Measurements from ENCODE around the gene RPL29.

Gene RPL29

GRCh38 chr3:51968170-51968775, 27.4 kb downstream of the RPL29 start:
- DNase-seq (ENCODE audit: extremely low spot score, insufficient read length, low read depth) (no peak), FAIRE-seq (no peak)

- DNase-seq (ENCODE audit: extremely low spot score, insufficient read length, low read depth) (no peak), FAIRE-seq (no peak)
These were observed 28.1 kb downstream of the RPL29 start, which contains the start of gene PCBP4 for GRCh38 chr3:51967384-51968169. PCBP4 (minus strand) TSS chr3:51967454; CDS start chr3:51961240, 6,214 bp downstream.

- no peak for FAIRE-seq
These were observed 28.7 kb downstream of the RPL29 start for GRCh38 chr3:51966922-51967383.

GRCh38 chr3:51966486-51966885, 29.2 kb downstream of the RPL29 start:
- FAIRE-seq (no peak), DNase-seq (ENCODE audit: extremely low spot score, insufficient read length, low read depth) (no peak)

More at GRCh38 chr3:51966922-51967383, 28.7 kb downstream of the RPL29 start:
- no peak for DNase-seq (ENCODE audit: extremely low spot score, insufficient read length, low read depth)

GRCh38 chr3:51966016-51966415, 29.7 kb downstream of the RPL29 start:
- no peak for FAIRE-seq
- no peak for DNase-seq (ENCODE audit: extremely low spot score, insufficient read length, low read depth)

DNA sequence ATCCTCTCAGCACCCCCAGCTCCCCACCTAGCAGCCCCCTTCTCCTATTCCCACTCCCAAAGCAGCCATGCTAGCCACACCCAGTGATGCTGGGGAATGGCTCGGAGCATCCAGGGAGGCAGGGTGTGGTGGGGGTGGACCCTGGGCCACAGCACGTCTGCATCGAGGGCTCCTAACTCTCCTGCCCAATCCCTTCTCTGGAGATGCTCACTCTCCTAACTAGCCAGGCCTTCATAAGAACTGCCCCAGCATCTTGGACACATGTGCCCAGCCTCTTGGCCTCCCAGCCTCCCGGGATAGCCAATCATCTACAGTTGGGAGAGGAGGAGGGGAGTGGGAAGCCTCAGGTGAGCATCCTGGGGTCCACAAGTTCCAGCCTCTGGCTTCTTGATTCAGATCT, 31.2 kb downstream of the RPL29 start:
- FAIRE-seq (no peak), DNase-seq (ENCODE audit: extremely low spot score, insufficient read length, low read depth) (no peak)

- FAIRE-seq = no peak
These were observed 31.7 kb downstream of the RPL29 start for GRCh38 chr3:51963951-51964451.

GRCh38 chr3:51962854-51963530, 32.7 kb downstream of the RPL29 start:
- DNase-seq (ENCODE audit: extremely low spot score, insufficient read length, low read depth) = no peak
- no peak for FAIRE-seq

More at GRCh38 chr3:51963951-51964451, 31.7 kb downstream of the RPL29 start:
- DNase-seq (ENCODE audit: extremely low spot score, insufficient read length, low read depth) = no peak

GRCh38 chr3:51961602-51962569, 33.8 kb downstream of the RPL29 start:
- no peak for FAIRE-seq
- DNase-seq (ENCODE audit: extremely low spot score, insufficient read length, low read depth) = no peak

- DNase-seq (ENCODE audit: extremely low spot score, insufficient read length, low read depth) (no peak), FAIRE-seq (no peak)
These were observed 34.7 kb downstream of the RPL29 start for GRCh38 chr3:51961011-51961410.

- no peak for DNase-seq (ENCODE audit: extremely low spot score, insufficient read length, low read depth)
- no peak for FAIRE-seq
These were observed 35.3 kb downstream of the RPL29 start for GRCh38 chr3:51960386-51960785.

DNA sequence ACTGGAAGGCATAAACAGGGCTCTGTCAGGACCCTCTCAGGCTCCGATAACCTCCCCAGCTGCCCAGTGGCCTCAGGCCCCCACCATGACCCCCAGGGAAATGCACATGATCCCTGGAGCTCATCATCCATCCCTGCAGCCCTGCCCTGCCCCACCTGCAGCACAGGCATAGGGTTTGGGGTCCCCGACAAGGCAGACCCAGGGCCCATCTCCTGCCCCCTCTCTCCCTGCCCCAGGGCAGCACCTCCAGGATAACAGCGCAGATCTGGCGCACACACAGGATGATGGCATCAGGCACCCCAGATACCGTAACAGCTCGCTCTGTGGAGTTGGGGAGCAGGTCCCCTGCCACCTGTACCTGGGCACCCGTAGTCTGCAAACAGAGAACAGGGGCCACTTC, 36.0 kb downstream of the RPL29 start:
- FAIRE-seq (no peak), DNase-seq (ENCODE audit: extremely low spot score, insufficient read length, low read depth) (no peak)

DNA sequence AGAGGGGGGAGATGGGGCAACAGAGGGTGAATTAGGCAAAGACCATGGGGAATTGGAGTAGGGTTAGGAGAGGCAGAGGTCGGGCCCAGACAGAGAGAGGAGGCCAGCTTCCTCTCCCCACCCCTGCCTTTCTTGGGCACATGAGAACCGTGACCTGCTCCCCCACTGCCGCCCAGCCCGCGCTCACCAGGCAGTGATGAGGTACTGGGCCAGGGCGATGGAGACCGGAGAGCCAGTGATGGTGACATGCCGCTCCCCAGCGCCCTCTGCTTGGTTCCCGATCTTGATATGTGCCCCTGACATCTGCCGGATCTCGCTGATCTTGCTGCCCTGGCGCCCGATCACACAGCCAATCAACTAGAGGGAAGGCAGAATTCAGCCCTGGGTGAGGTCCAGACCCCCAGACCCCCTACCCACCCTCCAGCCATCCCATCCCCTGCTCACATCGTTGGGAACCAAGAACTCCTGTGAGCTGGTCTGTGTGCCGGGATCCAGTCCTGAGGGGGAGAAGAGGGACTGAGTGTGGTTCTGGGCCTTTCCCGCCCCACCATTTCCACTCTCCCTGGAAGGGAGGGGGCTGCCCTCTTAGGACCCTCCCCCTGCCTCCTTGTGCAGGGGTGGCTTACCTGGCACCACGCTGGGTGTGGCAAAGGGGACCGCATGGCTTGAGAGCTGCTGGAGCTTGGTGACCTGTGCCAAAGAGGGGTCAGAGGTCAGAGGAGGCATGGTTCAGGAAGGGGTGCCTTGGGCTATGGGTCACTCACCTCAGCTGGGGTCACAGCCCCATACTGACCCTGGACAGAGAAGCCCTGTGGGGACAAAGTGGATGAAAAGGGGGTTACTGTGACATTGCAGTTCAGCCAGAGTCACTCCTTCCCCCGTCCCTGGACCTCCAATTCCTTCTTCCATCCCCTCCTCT, 36.8 kb downstream of the RPL29 start:
- no peak for FAIRE-seq
- DNase-seq (ENCODE audit: extremely low spot score, insufficient read length, low read depth) = no peak

GRCh38 chr3:51957520-51958205, 38.0 kb downstream of the RPL29 start:
- no peak for FAIRE-seq

DNA sequence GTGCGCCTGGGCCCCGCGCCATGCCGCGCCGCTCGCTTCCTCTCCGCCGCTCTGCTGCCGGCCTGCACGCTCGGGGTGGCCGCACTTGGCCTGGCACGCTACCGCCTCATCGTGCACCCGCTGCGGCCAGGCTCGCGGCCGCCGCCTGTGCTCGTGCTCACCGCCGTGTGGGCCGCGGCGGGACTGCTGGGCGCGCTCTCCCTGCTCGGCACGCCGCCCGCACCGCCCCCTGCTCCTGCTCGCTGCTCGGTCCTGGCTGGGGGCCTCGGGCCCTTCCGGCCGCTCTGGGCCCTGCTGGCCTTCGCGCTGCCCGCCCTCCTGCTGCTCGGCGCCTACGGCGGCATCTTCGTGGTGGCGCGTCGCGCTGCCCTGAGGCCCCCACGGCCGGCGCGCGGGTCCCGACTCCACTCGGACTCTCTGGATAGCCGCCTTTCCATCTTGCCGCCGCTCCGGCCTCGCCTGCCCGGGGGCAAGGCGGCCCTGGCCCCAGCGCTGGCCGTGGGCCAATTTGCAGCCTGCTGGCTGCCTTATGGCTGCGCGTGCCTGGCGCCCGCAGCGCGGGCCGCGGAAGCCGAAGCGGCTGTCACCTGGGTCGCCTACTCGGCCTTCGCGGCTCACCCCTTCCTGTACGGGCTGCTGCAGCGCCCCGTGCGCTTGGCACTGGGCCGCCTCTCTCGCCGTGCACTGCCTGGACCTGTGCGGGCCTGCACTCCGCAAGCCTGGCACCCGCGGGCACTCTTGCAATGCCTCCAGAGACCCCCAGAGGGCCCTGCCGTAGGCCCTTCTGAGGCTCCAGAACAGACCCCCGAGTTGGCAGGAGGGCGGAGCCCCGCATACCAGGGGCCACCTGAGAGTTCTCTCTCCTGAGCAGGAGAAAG, 39.6 kb downstream of the RPL29 start:
- no peak for FAIRE-seq
- DNase-seq (ENCODE audit: extremely low spot score, insufficient read length, low read depth) = no peak

More at GRCh38 chr3:51957520-51958205, 38.0 kb downstream of the RPL29 start:
- no peak for DNase-seq (ENCODE audit: extremely low spot score, insufficient read length, low read depth)

- DNase-seq (ENCODE audit: extremely low spot score, insufficient read length, low read depth) (no peak), FAIRE-seq (no peak)
These were observed 40.4 kb downstream of the RPL29 start, which contains the start of gene GPR62 for GRCh38 chr3:51955175-51955892. GPR62 (plus strand) TSS chr3:51955381; CDS start chr3:51955653, 272 bp downstream.

Data from GM18507 (cell line).